Measurements from ENCODE around the gene TBC1D30.

- no peak for TF ChIP-seq CTCF (IDR thresholded peaks at IDR 0.05)
- no peak for TF ChIP-seq POLR2A (IDR thresholded peaks at IDR 0.05; ENCODE audit: low read depth)
- TF ChIP-seq POLR2AphosphoS5 (IDR thresholded peaks at IDR 0.05) = no peak
- no peak for TF ChIP-seq EP300 (IDR thresholded peaks at IDR 0.05)
These were observed 1.8 kb downstream of the TBC1D30 start for GRCh38 chr12:64826234-64826633.
